ENCODE data around the gene ERG28.
A peak's percentile ranks its signal among the peaks of the same experiment; 100 is the strongest.

Gene ERG28

GRCh38 chr14:75660630-75661498 is at the start of gene ERG28, which contains the start of gene TTLL5:
Gene ERG28 (minus strand): TSS chr14:75660876. CDS start chr14:75657502, 3,374 bp downstream.
Gene TTLL5 (plus strand): TSS chr14:75661246. CDS start chr14:75663150, 1,904 bp downstream.
- Histone ChIP-seq H3K36me3 (replicated peaks; ENCODE audit: low read depth, low read length) (peaks cover 29% of the 10 kb centered on the region), H3K9me3 (ENCODE audit: insufficient read depth, low read length) (no peaks in the 10 kb centered on the region), H3K4me3 (ENCODE audit: low read length) (peak within 1 kb of the TSS; percentile 96), H3K9ac (ENCODE audit: low read length) (peak within 1 kb of the TSS; percentile 85), H3K4me2 (ENCODE audit: low read length) (peak within 1 kb of the TSS; percentile 86), H3K27ac (ENCODE audit: low read length) (peak within 1 kb of the TSS; percentile 60), H4K20me1 (ENCODE audit: insufficient read depth, low read length) (0 out of 2 replicates have a peak, but pooled peaks cover 5% of the 10 kb centered on the region), H3K79me2 (ENCODE audit: low read length) (peaks cover 45% of the 10 kb centered on the region), H3K27me3 (ENCODE audit: low read depth, low read length) (no peaks in the 10 kb centered on the region), H3K4me1 (ENCODE audit: low read length) (peaks cover 8% of the 10 kb centered on the region), H2AFZ (ENCODE audit: low read depth, low read length) (peak within 1 kb of the TSS; percentile 54; the same call in 1 of the 2 replicates)
- no peak for TF ChIP-seq CTCF (IDR thresholded peaks at IDR 0.05; ENCODE audit: low read depth, low read length)
- no peak for TF ChIP-seq EZH2phosphoT487 (IDR thresholded peaks at IDR 0.05; ENCODE audit: low read depth)

GRCh38 chr14:75709207-75709812 is 48.6 kb upstream of the ERG28 start:
- H2AFZ ChIP-seq (ENCODE audit: low read depth, low read length): no peak overlapping the region
- no peak overlapping the region for H3K9ac ChIP-seq (ENCODE audit: low read length)
- TF ChIP-seq CTCF (IDR thresholded peaks at IDR 0.05; ENCODE audit: low read depth, low read length) (peak; percentile 89), EZH2phosphoT487 (IDR thresholded peaks at IDR 0.05; ENCODE audit: low read depth) (no peak)
- no peaks in the 10 kb centered on the region for H3K9me3 ChIP-seq (ENCODE audit: insufficient read depth, low read length)
- H4K20me1 ChIP-seq (ENCODE audit: insufficient read depth, low read length): 0 out of 2 replicates have a peak, but pooled peaks cover 4% of the 10 kb centered on the region
- H3K79me2 ChIP-seq (ENCODE audit: low read length): no peaks in the 10 kb centered on the region
- H3K27me3 ChIP-seq (ENCODE audit: low read depth, low read length): no peaks in the 10 kb centered on the region
- no peak overlapping the region for H3K27ac ChIP-seq (ENCODE audit: low read length)
- H3K36me3 ChIP-seq (replicated peaks; ENCODE audit: low read depth, low read length): peaks cover 14% of the 10 kb centered on the region
- no peak overlapping the region for H3K4me2 ChIP-seq (ENCODE audit: low read length)
- no peak overlapping the region for H3K4me3 ChIP-seq (ENCODE audit: low read length)
- peaks cover 21% of the 10 kb centered on the region for H3K4me1 ChIP-seq (ENCODE audit: low read length)

GRCh38 chr14:75705014-75705413 is 44.3 kb upstream of the ERG28 start:
- Histone ChIP-seq H3K27ac (ENCODE audit: low read length) (no peak overlapping the region), H3K4me3 (ENCODE audit: low read length) (no peak overlapping the region), H3K4me1 (ENCODE audit: low read length) (peaks cover 22% of the 10 kb centered on the region), H3K36me3 (replicated peaks; ENCODE audit: low read depth, low read length) (peaks cover 31% of the 10 kb centered on the region), H4K20me1 (ENCODE audit: insufficient read depth, low read length) (0 out of 2 replicates have a peak, but pooled peaks cover 4% of the 10 kb centered on the region), H3K79me2 (ENCODE audit: low read length) (no peaks in the 10 kb centered on the region), H3K9me3 (ENCODE audit: insufficient read depth, low read length) (no peaks in the 10 kb centered on the region), H3K27me3 (ENCODE audit: low read depth, low read length) (no peaks in the 10 kb centered on the region), H3K9ac (ENCODE audit: low read length) (no peak overlapping the region), H2AFZ (ENCODE audit: low read depth, low read length) (no peak overlapping the region), H3K4me2 (ENCODE audit: low read length) (peak overlapping the region; percentile 10; the same call in 1 of the 2 replicates)
- TF ChIP-seq EZH2phosphoT487 (IDR thresholded peaks at IDR 0.05; ENCODE audit: low read depth) (no peak), CTCF (IDR thresholded peaks at IDR 0.05; ENCODE audit: low read depth, low read length) (no peak)

GRCh38 chr14:75703467-75703866 is 42.8 kb upstream of the ERG28 start:
- Histone ChIP-seq H3K36me3 (replicated peaks; ENCODE audit: low read depth, low read length) (peaks cover 37% of the 10 kb centered on the region), H3K4me3 (ENCODE audit: low read length) (no peak overlapping the region), H3K9ac (ENCODE audit: low read length) (no peak overlapping the region), H3K27ac (ENCODE audit: low read length) (no peak overlapping the region), H2AFZ (ENCODE audit: low read depth, low read length) (no peak overlapping the region), H4K20me1 (ENCODE audit: insufficient read depth, low read length) (0 out of 2 replicates have a peak, but pooled peaks cover 4% of the 10 kb centered on the region), H3K4me1 (ENCODE audit: low read length) (peaks cover 33% of the 10 kb centered on the region), H3K79me2 (ENCODE audit: low read length) (no peaks in the 10 kb centered on the region), H3K4me2 (ENCODE audit: low read length) (no peak overlapping the region), H3K27me3 (ENCODE audit: low read depth, low read length) (no peaks in the 10 kb centered on the region), H3K9me3 (ENCODE audit: insufficient read depth, low read length) (no peaks in the 10 kb centered on the region)
- no peak for TF ChIP-seq EZH2phosphoT487 (IDR thresholded peaks at IDR 0.05; ENCODE audit: low read depth)
- no peak for TF ChIP-seq CTCF (IDR thresholded peaks at IDR 0.05; ENCODE audit: low read depth, low read length)
